Endothelial cell of umbilical vein (primary cell): ENCODE measurements around the gene SOX5. TPM values are rescaled to one million over a fixed set of nuclear protein-coding genes. Genes with fewer than 3 reads are reported as not detected.

ENCODE experiments used
- BruUV-seq: library from RNA; stranded (reverse); fragments of 400-500 nt; replicated peaks from 2 replicates; lab custom pipeline; 2021; lab: Mats Ljungman, UMichigan
- CTCF ChIA-PET: fragments of 300-600, 350-600 bp; sonication (Branson Sonifier 250); formaldehyde crosslinking; loops from one replicate; lab custom pipeline; 2021; ENCODE audit warnings: antibody characterized with exemption, inconsistent platforms; lab: Charles Lee
- POLR2A ChIA-PET: fragments of 300-600, 350-600 bp; sonication (Branson Sonifier 250); formaldehyde crosslinking; loops from one replicate; lab custom pipeline; 2021; ENCODE audit warnings: antibody characterized with exemption, inconsistent platforms; lab: Charles Lee
- DNase-seq: peaks from one replicate; pipeline ENCODE4 v3.0.0-alpha.2; 2011; ENCODE audit warnings: low read depth, low spot score
- FAIRE-seq: peaks from 2 replicates; lab custom pipeline; 2011; peaks lifted over from hg19 to GRCh38; lab: Jason Lieb, UNC
- H2AFZ ChIP-seq: 2 replicates; pipeline ENCODE4 v1.6.0; 2012; ENCODE audit warnings: low read depth, low read length, control low read depth, inconsistent platforms
- H3K27ac ChIP-seq: 2 replicates; pipeline ENCODE4 v1.5.1; 2011; ENCODE audit warnings: low read depth, mild to moderate bottlenecking, control low read depth, low read length, moderate library complexity; ENCODE audit not compliant: insufficient read depth
- H3K27me3 ChIP-seq, 2 experiments: 2 replicates each; pipeline versions ENCODE4 v1.6.0 to v1.6.1; 2011; ENCODE audit warnings: low read length in 2 of 2, mixed read lengths in 1 of 2; ENCODE audit not compliant: control insufficient read depth in 2 of 2, insufficient read depth in 2 of 2
- H3K36me3 ChIP-seq, 2 experiments: 2 replicates in 1 of 2; 3 replicates in 1 of 2; pipeline ENCODE4 v1.5.1; 2011; ENCODE audit warnings: low read length in 2 of 2, mild to moderate bottlenecking in 1 of 2, moderate library complexity in 1 of 2; ENCODE audit not compliant: control insufficient read depth in 2 of 2, insufficient read depth in 2 of 2; ENCODE audit errors: extremely low read depth in 1 of 2
- H3K4me1 ChIP-seq: 3 replicates; pipeline ENCODE4 v1.5.1; 2011; ENCODE audit warnings: mild to moderate bottlenecking, low read length; ENCODE audit not compliant: control insufficient read depth, insufficient read depth; ENCODE audit errors: extremely low read depth
- H3K4me2 ChIP-seq: 2 replicates; pipeline ENCODE4 v1.6.1; 2011; ENCODE audit warnings: low read length, control low read depth, mixed read lengths; ENCODE audit not compliant: insufficient read depth
- H3K4me3 ChIP-seq, 3 experiments: fragments of 200-600 bp in 1 of 3; sonication (generic), shearing (Covaris generic) in 1 of 3; replicated peaks in 1 of 3; 2 replicates each; pipeline ENCODE4 v1.5.1; 2011 to 2016; ENCODE audit warnings: control low read depth in 3 of 3, low read length in 3 of 3, mild to moderate bottlenecking in 2 of 3, inconsistent platforms in 1 of 3, low read depth in 1 of 3, moderate library complexity in 1 of 3; ENCODE audit not compliant: insufficient read depth in 1 of 3
- H3K79me2 ChIP-seq: 2 replicates; pipeline ENCODE4 v1.6.0; 2012; ENCODE audit warnings: low read length, inconsistent platforms; ENCODE audit not compliant: control insufficient read depth, insufficient read depth
- H3K9ac ChIP-seq: replicated peaks from 2 replicates; pipeline ENCODE3; 2011; ENCODE audit warnings: low read length, control low read depth; ENCODE audit not compliant: insufficient read depth; ENCODE audit errors: extremely low read depth
- H3K9me1 ChIP-seq: replicated peaks from 3 replicates; pipeline ENCODE4 v1.6.0; 2011; ENCODE audit warnings: mild to moderate bottlenecking, low read length; ENCODE audit not compliant: control insufficient read depth, insufficient read depth; ENCODE audit errors: extremely low read depth
- H3K9me3 ChIP-seq: replicated peaks from 2 replicates; pipeline ENCODE4 v1.5.1; 2012; ENCODE audit warnings: low read length, inconsistent platforms; ENCODE audit not compliant: control insufficient read depth, insufficient read depth
- H4K20me1 ChIP-seq: replicated peaks from 2 replicates; pipeline ENCODE3; 2011; ENCODE audit warnings: mild to moderate bottlenecking, low read length; ENCODE audit not compliant: control insufficient read depth, insufficient read depth; ENCODE audit errors: extremely low read depth
- EZH2 ChIP-seq: IDR thresholded peaks from 2 replicates; pipeline ENCODE4 v1.6.1; 2012; ENCODE audit warnings: borderline replicate concordance, low read depth, mild to moderate bottlenecking, moderate library complexity, low read length, inconsistent platforms; ENCODE audit not compliant: severe bottlenecking
- FOS ChIP-seq: IDR thresholded peaks from 2 replicates; pipeline ENCODE4 v1.6.1; 2011; ENCODE audit warnings: mild to moderate bottlenecking, low read length, moderate library complexity, borderline replicate concordance; ENCODE audit not compliant: insufficient read depth
- GATA2 ChIP-seq: IDR thresholded peaks from 2 replicates; pipeline ENCODE4 v1.7.0; 2011; ENCODE audit warnings: low read depth, mild to moderate bottlenecking, moderate library complexity, mixed read lengths, low read length; ENCODE audit not compliant: insufficient read length, insufficient read depth
- JUN ChIP-seq: IDR thresholded peaks from 2 replicates; pipeline ENCODE4 v1.6.1; 2011; ENCODE audit warnings: borderline replicate concordance, low read depth; ENCODE audit not compliant: insufficient read length, insufficient read depth
- MYC ChIP-seq: IDR thresholded peaks from one replicate; pipeline ENCODE4 v1.6.1; 2011; ENCODE audit warnings: mild to moderate bottlenecking, low read depth, low read length
- POLR2A ChIP-seq: IDR thresholded peaks from 2 replicates; pipeline ENCODE4 v1.6.1; 2012; ENCODE audit warnings: low read depth, mild to moderate bottlenecking, control low read depth, low read length
- POLR2AphosphoS5 ChIP-seq: IDR thresholded peaks from 2 replicates; pipeline ENCODE4 v1.6.1; 2012; ENCODE audit warnings: low read depth, mild to moderate bottlenecking, control low read depth, low read length, moderate library complexity; ENCODE audit not compliant: insufficient read depth
- dilution Hi-C: fragments of 300-500 bp; cut with MboI; formaldehyde crosslinking; loops from one replicate; pipeline ENCODE4 v1.15.0; 2019; ENCODE audit warnings: low sequenced_read_pairs; ENCODE audit not compliant: extremely low pct_ligation_motif_present
- intact Hi-C: fragments of 100-400 bp; cut with micrococcal nuclease; formaldehyde crosslinking; loops from one replicate; pipeline ENCODE4 v1.10.0; 2022
- polyA plus RNA-seq, 4 experiments: library from polyadenylated mRNA; depleted of rRNA in 3 of 4; stranded (reverse) in 3 of 4; unstranded in 1 of 4; fragments of >200 nt; gene quantifications; 2 replicates each; pipeline versions ENCODE4 v1.2.1 to v1.2.3, GENCODE V29; 2011 to 2012; ENCODE audit warnings: missing spikeins in 1 of 4
- total RNA-seq: library from RNA; stranded (reverse); gene quantifications from 2 replicates; pipeline ENCODE4 v1.2.3, GENCODE V29; 2021
- TF ChIP-seq, protein P1 (sequence below): IDR thresholded peaks from 2 replicates; pipeline ENCODE4 v1.6.1; 2011; ENCODE audit not compliant: insufficient read depth, insufficient read length
- TF ChIP-seq, protein P2 (sequence below), 2 donors: IDR thresholded peaks; 1 replicate in 1 of 2; 2 replicates in 1 of 2; pipeline ENCODE4 v1.5.1; 2011; ENCODE audit warnings: low read length in 2 of 2, mild to moderate bottlenecking in 2 of 2, moderate library complexity in 2 of 2, control low read depth in 1 of 2, inconsistent platforms in 1 of 2, low read depth in 1 of 2; ENCODE audit not compliant: insufficient read depth in 1 of 2; ENCODE audit errors: extremely low read depth in 1 of 2

SOX5 gene
- total and polyA plus RNA-seq, 2 donors (not counting 3 experiments of a cell fraction or from before 2014, with no cell fraction given), result 0.63 to 3.5 TPM

DNA sequence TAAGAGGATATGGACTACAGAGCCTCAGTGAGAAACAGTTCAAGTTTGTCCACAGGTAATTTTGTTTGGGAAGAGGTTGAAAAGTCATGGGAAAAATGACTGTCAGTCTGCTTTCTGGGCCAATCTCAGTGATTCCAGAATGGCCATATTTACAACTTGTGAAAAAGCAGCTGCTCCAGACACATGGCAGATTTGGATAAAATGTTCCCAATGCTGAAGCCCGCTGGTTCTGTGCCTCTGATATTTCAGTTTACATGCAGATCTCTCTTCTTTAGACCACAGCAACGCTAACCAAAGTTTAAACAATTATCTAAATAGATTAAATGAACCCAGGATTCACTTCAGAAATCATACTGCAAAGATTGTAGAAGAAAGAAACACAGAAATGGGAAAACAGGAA is 222.8 kb downstream of the SOX5 start:
- intact Hi-C loops, result no loop called here

More for the DNA sequence above, 222.8 kb downstream of the SOX5 start:
- no peaks in the 10 kb centered on the region for H4K20me1 ChIP-seq
- BruUV-seq, result no TSS peak
- DNase-seq, result no peak
- no peaks in the 10 kb centered on the region for H3K36me3 ChIP-seq
- no peak overlapping the region for H2AFZ ChIP-seq
- no peak overlapping the region for H3K27ac ChIP-seq
- no peaks in the 10 kb centered on the region for H3K79me2 ChIP-seq
- FAIRE-seq, result no peak
- no peak overlapping the region for H3K4me2 ChIP-seq
- no peaks in the 10 kb centered on the region for H3K9me1 ChIP-seq
- H3K4me3 ChIP-seq, result no peak overlapping the region
- dilution Hi-C loops, result no loop called here
- TF ChIP-seq JUN (no peak), POLR2AphosphoS5 (no peak), POLR2A (no peak), EZH2 (no peak), MYC (no peak), FOS (no peak), GATA2 (no peak)
- TF ChIP-seq, protein P1, sequence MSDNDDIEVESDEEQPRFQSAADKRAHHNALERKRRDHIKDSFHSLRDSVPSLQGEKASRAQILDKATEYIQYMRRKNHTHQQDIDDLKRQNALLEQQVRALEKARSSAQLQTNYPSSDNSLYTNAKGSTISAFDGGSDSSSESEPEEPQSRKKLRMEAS, result no peak
- TF ChIP-seq, protein P2, sequence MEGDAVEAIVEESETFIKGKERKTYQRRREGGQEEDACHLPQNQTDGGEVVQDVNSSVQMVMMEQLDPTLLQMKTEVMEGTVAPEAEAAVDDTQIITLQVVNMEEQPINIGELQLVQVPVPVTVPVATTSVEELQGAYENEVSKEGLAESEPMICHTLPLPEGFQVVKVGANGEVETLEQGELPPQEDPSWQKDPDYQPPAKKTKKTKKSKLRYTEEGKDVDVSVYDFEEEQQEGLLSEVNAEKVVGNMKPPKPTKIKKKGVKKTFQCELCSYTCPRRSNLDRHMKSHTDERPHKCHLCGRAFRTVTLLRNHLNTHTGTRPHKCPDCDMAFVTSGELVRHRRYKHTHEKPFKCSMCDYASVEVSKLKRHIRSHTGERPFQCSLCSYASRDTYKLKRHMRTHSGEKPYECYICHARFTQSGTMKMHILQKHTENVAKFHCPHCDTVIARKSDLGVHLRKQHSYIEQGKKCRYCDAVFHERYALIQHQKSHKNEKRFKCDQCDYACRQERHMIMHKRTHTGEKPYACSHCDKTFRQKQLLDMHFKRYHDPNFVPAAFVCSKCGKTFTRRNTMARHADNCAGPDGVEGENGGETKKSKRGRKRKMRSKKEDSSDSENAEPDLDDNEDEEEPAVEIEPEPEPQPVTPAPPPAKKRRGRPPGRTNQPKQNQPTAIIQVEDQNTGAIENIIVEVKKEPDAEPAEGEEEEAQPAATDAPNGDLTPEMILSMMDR (IDR thresholded peaks at IDR 0.05; ENCODE audit: extremely low read depth in 1 of 2, insufficient read depth in 1 of 2, low read depth in 1 of 2, low read length in 2 of 2), result no peak
- no peaks in the 10 kb centered on the region for H3K9me3 ChIP-seq
- no peak overlapping the region for H3K9ac ChIP-seq
- POLR2A ChIA-PET, result no interaction called here
- peaks cover 9% of the 10 kb centered on the region for H3K4me1 ChIP-seq
- H3K27me3 ChIP-seq, result no peaks in the 10 kb centered on the region
- CTCF ChIA-PET, result interaction anchor here (1.0 to 1.3 kb wide), 2 partner anchors 12 to 32 kb away, joined by 3 read pairs; no protein-coding TSS in a partner anchor
